ENCODE data around the gene VAMP7.

The VAMP7 gene

GRCh38 chrX:155889328-155889727 lies 8.2 kb downstream of the VAMP7 start:
- no peaks in the 10 kb centered on the region for H3K27me3 ChIP-seq (ENCODE audit: low read length)
- H3K9ac ChIP-seq (ENCODE audit: low read length) = no peak overlapping the region
- no peaks in the 10 kb centered on the region; the same call in 1 of the 2 replicates for H3K36me3 ChIP-seq (ENCODE audit: low read length)
- H3K9me2 ChIP-seq (replicated peaks; ENCODE audit: insufficient read depth, low read length) = no peaks in the 10 kb centered on the region
- no peak overlapping the region for H2AFZ ChIP-seq (ENCODE audit: low read depth, low read length, severe bottlenecking)
- H3K79me2 ChIP-seq (ENCODE audit: insufficient read depth, low read length) = peaks cover 27% of the 10 kb centered on the region
- H3K4me3 ChIP-seq (ENCODE audit: insufficient read depth, low read length, poor library complexity, severe bottlenecking) = no peak overlapping the region
- H3K27ac ChIP-seq (ENCODE audit: low read depth, low read length) = no peak overlapping the region
- H3K9me3 ChIP-seq (ENCODE audit: insufficient read depth, low read length) = no peaks in the 10 kb centered on the region
- no peak overlapping the region for H3K4me2 ChIP-seq (ENCODE audit: low read depth, low read length, poor library complexity, severe bottlenecking)
- TF ChIP-seq EZH2phosphoT487 (conservative IDR thresholded peaks at IDR 0.05; ENCODE audit: low read length) = no peak
- no peak for TF ChIP-seq CTCF (IDR thresholded peaks at IDR 0.05; ENCODE audit: insufficient read depth, low read length, poor library complexity, severe bottlenecking)
- no peaks in the 10 kb centered on the region for H4K20me1 ChIP-seq (ENCODE audit: low read depth, low read length)
- no peaks in the 10 kb centered on the region for H3F3A ChIP-seq (ENCODE audit: insufficient read depth)

GRCh38 chrX:155891446-155892210 lies 10.5 kb downstream of the VAMP7 start:
- Histone ChIP-seq H3K9ac (ENCODE audit: low read length) (no peak overlapping the region), H3K4me3 (ENCODE audit: insufficient read depth, low read length, poor library complexity, severe bottlenecking) (no peak overlapping the region), H2AFZ (ENCODE audit: low read depth, low read length, severe bottlenecking) (no peak overlapping the region), H4K20me1 (ENCODE audit: low read depth, low read length) (no peaks in the 10 kb centered on the region), H3K9me2 (replicated peaks; ENCODE audit: insufficient read depth, low read length) (no peaks in the 10 kb centered on the region), H3K27me3 (ENCODE audit: low read length) (no peaks in the 10 kb centered on the region), H3K79me2 (ENCODE audit: insufficient read depth, low read length) (peaks cover 7% of the 10 kb centered on the region), H3K27ac (ENCODE audit: low read depth, low read length) (no peak overlapping the region), H3K36me3 (ENCODE audit: low read length) (peaks cover 4% of the 10 kb centered on the region; the same call in 1 of the 2 replicates), H3F3A (ENCODE audit: insufficient read depth) (no peaks in the 10 kb centered on the region), H3K9me3 (ENCODE audit: insufficient read depth, low read length) (no peaks in the 10 kb centered on the region), H3K4me2 (ENCODE audit: low read depth, low read length, poor library complexity, severe bottlenecking) (no peak overlapping the region)
- no peak for TF ChIP-seq CTCF (IDR thresholded peaks at IDR 0.05; ENCODE audit: insufficient read depth, low read length, poor library complexity, severe bottlenecking)
- TF ChIP-seq EZH2phosphoT487 (conservative IDR thresholded peaks at IDR 0.05; ENCODE audit: low read length) = no peak

GRCh38 chrX:155893521-155893920 lies 12.4 kb downstream of the VAMP7 start:
- no peak overlapping the region for H3K4me3 ChIP-seq (ENCODE audit: insufficient read depth, low read length, poor library complexity, severe bottlenecking)
- no peaks in the 10 kb centered on the region for H3K9me3 ChIP-seq (ENCODE audit: insufficient read depth, low read length)
- H3K9ac ChIP-seq (ENCODE audit: low read length) = no peak overlapping the region
- no peaks in the 10 kb centered on the region for H3F3A ChIP-seq (ENCODE audit: insufficient read depth)
- H3K79me2 ChIP-seq (ENCODE audit: insufficient read depth, low read length) = no peaks in the 10 kb centered on the region
- H3K9me2 ChIP-seq (replicated peaks; ENCODE audit: insufficient read depth, low read length) = no peaks in the 10 kb centered on the region
- H4K20me1 ChIP-seq (ENCODE audit: low read depth, low read length) = no peaks in the 10 kb centered on the region
- TF ChIP-seq EZH2phosphoT487 (conservative IDR thresholded peaks at IDR 0.05; ENCODE audit: low read length) (no peak), CTCF (IDR thresholded peaks at IDR 0.05; ENCODE audit: insufficient read depth, low read length, poor library complexity, severe bottlenecking) (no peak)
- no peak overlapping the region for H3K4me2 ChIP-seq (ENCODE audit: low read depth, low read length, poor library complexity, severe bottlenecking)
- H3K27me3 ChIP-seq (ENCODE audit: low read length) = no peaks in the 10 kb centered on the region
- peaks cover 12% of the 10 kb centered on the region; the same call in 1 of the 2 replicates for H3K36me3 ChIP-seq (ENCODE audit: low read length)
- no peak overlapping the region for H3K27ac ChIP-seq (ENCODE audit: low read depth, low read length)
- no peak overlapping the region for H2AFZ ChIP-seq (ENCODE audit: low read depth, low read length, severe bottlenecking)

Measured in SU-DHL-6 (cell line).